Activated B cell treated with CpG ODN at 0.5 μM for 24 hours (primary cell): ENCODE results near the gene GLA. TPM values are rescaled to one million over a fixed set of nuclear protein-coding genes. Genes with fewer than 3 reads are reported as not detected.
A peak's percentile ranks its signal among the peaks of the same experiment; 100 is the strongest.

Experiments
- ATAC-seq: fragments of 200-7000 bp; cut with Tn5 transposase; one replicate; pipeline ENCODE4 v1.10.0; 2021; ENCODE audit warnings: low read depth, mild to moderate bottlenecking, moderate library complexity
- CTCF ChIA-PET: fragments of 350-600 bp; sonication (Branson Sonifier 250); formaldehyde crosslinking; loops from one replicate; lab custom pipeline; 2021; ENCODE audit warnings: antibody characterized with exemption; lab: Charles Lee
- POLR2A ChIA-PET: fragments of 350-600 bp; sonication (Branson Sonifier 250); formaldehyde crosslinking; loops from one replicate; lab custom pipeline; 2021; ENCODE audit warnings: antibody characterized with exemption; lab: Charles Lee
- DNase-seq: peaks from one replicate; pipeline ENCODE4 v3.0.0; 2022
- H3K27ac Mint-ChIP-seq: one replicate; pipeline ENCODE4 v1.8.0; 2020; ENCODE audit warnings: mixed read lengths
- H3K27me3 Mint-ChIP-seq: one replicate; pipeline ENCODE4 v1.8.0; 2021; ENCODE audit warnings: mixed read lengths
- H3K36me3 Mint-ChIP-seq: one replicate; pipeline ENCODE4 v1.8.0; 2021; ENCODE audit warnings: low read depth, mixed read lengths
- H3K4me1 Mint-ChIP-seq: one replicate; pipeline ENCODE4 v1.8.0; 2021; ENCODE audit warnings: mixed read lengths
- H3K4me3 Mint-ChIP-seq: one replicate; pipeline ENCODE4 v1.8.0; 2020; ENCODE audit warnings: mild to moderate bottlenecking, mixed read lengths
- H3K9me3 Mint-ChIP-seq: one replicate; pipeline ENCODE4 v1.8.0; 2020; ENCODE audit warnings: mixed read lengths
- intact Hi-C: fragments of 100-400 bp; cut with micrococcal nuclease; formaldehyde crosslinking; loops from one replicate; pipeline ENCODE4 v1.15.1; 2024
- total RNA-seq: library from RNA; stranded (reverse); gene quantifications from 2 replicates; pipeline ENCODE4 v1.2.3, GENCODE V29; 2022
- TF ChIP-seq, protein P1 (sequence below): fragments of 200-600 bp; IDR thresholded peaks from one replicate; pipeline ENCODE4 v1.8.0; 2022; ENCODE audit warnings: antibody characterized with exemption, mild to moderate bottlenecking

The GLA gene
- total RNA-seq, 1 donor from 2014 or later = 32.2 TPM

DNA sequence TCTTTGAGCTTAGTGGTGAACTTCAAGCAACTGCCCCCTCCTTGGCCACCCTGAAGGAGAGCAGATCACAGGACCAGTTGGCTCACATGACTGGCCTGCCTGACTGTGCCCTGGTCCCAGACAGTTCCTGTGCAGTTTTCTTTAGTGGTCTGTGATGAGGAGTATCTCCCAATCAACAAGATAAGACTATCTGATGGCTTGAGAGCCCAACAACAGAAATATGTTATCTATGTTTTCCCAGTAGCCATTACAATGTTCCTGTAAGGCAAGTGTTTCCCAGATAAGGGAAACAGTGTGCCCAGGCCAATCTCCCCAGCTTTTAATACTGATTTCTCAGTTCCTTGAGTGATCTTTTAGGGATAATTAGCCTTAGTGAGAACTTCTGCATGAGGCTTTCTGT is 45.0 kb downstream of the GLA start:
- POLR2A ChIA-PET = no interaction called here
- ATAC-seq (no peak), DNase-seq (no peak)
- intact Hi-C loops = no loop called here
- Mint-ChIP-seq H3K4me3 (no peak overlapping the region), H3K27me3 (no peaks in the 10 kb centered on the region), H3K4me1 (peaks cover 21% of the 10 kb centered on the region), H3K9me3 (no peaks in the 10 kb centered on the region), H3K36me3 (peaks cover 58% of the 10 kb centered on the region), H3K27ac (no peak overlapping the region)
- TF ChIP-seq, protein P1, sequence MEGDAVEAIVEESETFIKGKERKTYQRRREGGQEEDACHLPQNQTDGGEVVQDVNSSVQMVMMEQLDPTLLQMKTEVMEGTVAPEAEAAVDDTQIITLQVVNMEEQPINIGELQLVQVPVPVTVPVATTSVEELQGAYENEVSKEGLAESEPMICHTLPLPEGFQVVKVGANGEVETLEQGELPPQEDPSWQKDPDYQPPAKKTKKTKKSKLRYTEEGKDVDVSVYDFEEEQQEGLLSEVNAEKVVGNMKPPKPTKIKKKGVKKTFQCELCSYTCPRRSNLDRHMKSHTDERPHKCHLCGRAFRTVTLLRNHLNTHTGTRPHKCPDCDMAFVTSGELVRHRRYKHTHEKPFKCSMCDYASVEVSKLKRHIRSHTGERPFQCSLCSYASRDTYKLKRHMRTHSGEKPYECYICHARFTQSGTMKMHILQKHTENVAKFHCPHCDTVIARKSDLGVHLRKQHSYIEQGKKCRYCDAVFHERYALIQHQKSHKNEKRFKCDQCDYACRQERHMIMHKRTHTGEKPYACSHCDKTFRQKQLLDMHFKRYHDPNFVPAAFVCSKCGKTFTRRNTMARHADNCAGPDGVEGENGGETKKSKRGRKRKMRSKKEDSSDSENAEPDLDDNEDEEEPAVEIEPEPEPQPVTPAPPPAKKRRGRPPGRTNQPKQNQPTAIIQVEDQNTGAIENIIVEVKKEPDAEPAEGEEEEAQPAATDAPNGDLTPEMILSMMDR = no peak
- CTCF ChIA-PET = no interaction called here

GRCh38 chrX:101362116-101362515 is 45.6 kb downstream of the GLA start:
- H3K9me3 Mint-ChIP-seq = no peaks in the 10 kb centered on the region
- ATAC-seq (no peak), DNase-seq (no peak)
- no peaks in the 10 kb centered on the region for H3K27me3 Mint-ChIP-seq
- no peak overlapping the region for H3K27ac Mint-ChIP-seq
- H3K36me3 Mint-ChIP-seq = peaks cover 62% of the 10 kb centered on the region
- POLR2A ChIA-PET = no interaction called here
- TF ChIP-seq, protein P1 = no peak
- no peak overlapping the region for H3K4me3 Mint-ChIP-seq
- CTCF ChIA-PET = no interaction called here
- H3K4me1 Mint-ChIP-seq = peaks cover 26% of the 10 kb centered on the region
- intact Hi-C loops = no loop called here

GRCh38 chrX:101360390-101360789 is 47.3 kb downstream of the GLA start:
- DNase-seq (no peak), ATAC-seq (no peak)
- no peaks in the 10 kb centered on the region for H3K9me3 Mint-ChIP-seq
- peaks cover 26% of the 10 kb centered on the region for H3K4me1 Mint-ChIP-seq
- TF ChIP-seq, protein P1 = no peak
- intact Hi-C loops = no loop called here
- ChIA-PET CTCF (no interaction called here), POLR2A (no interaction called here)
- no peaks in the 10 kb centered on the region for H3K27me3 Mint-ChIP-seq
- no peak overlapping the region for H3K4me3 Mint-ChIP-seq
- peaks cover 72% of the 10 kb centered on the region for H3K36me3 Mint-ChIP-seq
- H3K27ac Mint-ChIP-seq = no peak overlapping the region

DNA sequence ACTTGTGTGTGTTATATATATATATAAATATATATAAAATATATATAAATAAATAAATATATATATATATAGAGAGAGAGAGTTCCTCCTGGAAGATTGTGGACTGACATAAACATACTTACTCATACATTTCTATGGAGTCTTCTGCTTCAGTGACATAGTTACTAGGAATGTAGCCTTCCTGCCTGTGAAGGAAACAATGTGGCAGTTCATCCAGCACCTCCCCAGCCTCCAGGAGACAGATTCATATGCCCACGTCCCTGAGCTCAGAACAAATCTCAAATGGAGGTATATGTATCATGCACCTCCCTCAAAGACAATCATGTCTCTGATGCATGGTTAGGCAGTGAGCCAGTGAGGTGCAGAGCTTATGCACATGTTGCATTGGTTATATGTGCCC is 47.8 kb downstream of the GLA start:
- H3K36me3 Mint-ChIP-seq = peaks cover 74% of the 10 kb centered on the region
- POLR2A ChIA-PET = no interaction called here

DNA sequence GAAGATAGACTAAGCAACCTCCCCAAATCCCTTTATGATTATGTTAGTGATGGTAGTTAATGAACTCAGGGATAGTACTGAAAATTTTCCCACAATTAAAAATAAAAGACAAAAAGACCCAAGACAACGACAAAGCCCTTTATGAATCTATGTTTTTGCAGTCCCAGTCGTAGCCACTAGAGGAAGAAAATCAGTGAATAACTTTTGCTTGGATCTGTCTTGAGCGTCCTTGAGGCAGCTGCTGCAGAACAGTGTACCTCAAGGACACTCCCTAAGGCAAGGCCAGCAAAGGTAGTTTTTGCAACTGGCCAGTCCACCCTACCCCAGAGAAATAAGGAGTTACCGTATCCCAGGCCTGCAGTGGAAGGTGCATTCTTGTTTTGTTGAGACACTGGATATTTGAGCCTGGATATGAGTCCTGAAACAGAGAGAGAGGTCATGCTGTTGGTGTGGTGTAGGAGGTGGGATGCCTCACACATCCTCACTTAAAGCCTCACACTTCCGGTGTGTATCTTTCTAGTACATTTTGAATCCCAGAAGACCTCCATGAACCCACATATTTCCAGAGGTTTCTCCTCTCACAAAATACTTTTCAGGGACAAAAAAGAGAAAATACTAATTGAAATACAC is 50.4 kb downstream of the GLA start:
- H3K4me1 Mint-ChIP-seq = peaks cover 26% of the 10 kb centered on the region
- intact Hi-C loops = no loop called here
- peak overlapping the region; percentile 76 for H3K27ac Mint-ChIP-seq
- no peaks in the 10 kb centered on the region for H3K27me3 Mint-ChIP-seq
- H3K36me3 Mint-ChIP-seq = peaks cover 85% of the 10 kb centered on the region
- DNase-seq (no peak), ATAC-seq (no peak)
- no peak overlapping the region for H3K4me3 Mint-ChIP-seq
- CTCF ChIA-PET = interaction anchor here (2.5 kb wide), 1 partner anchor 33 kb away, joined by 9 read pairs; the partner anchor contains the start of gene RPL36A
- TF ChIP-seq, protein P1 = no peak
- H3K9me3 Mint-ChIP-seq = no peaks in the 10 kb centered on the region
- POLR2A ChIA-PET = interaction anchor here (1.4 to 1.9 kb wide), 3 partner anchors 8 to 33 kb away, joined by 5 to 8 read pairs (median 7); partner anchors contain the start of genes RPL36A and TIMM8A

More for the DNA sequence above, 47.8 kb downstream of the GLA start:
- no peak for DNase-seq
- TF ChIP-seq, protein P1 = no peak
- intact Hi-C loops = no loop called here
- CTCF ChIA-PET = no interaction called here
- no peaks in the 10 kb centered on the region for H3K9me3 Mint-ChIP-seq
- no peak for ATAC-seq
- no peak overlapping the region for H3K4me3 Mint-ChIP-seq
- no peaks in the 10 kb centered on the region for H3K27me3 Mint-ChIP-seq
- H3K4me1 Mint-ChIP-seq = peaks cover 26% of the 10 kb centered on the region
- no peak overlapping the region for H3K27ac Mint-ChIP-seq
